ENCODE data around the gene LTBR. TPM values are rescaled to one million over a fixed set of nuclear protein-coding genes. Genes with fewer than 3 reads are reported as not detected.

Gene LTBR
- total RNA-seq, 3 donors from 2014 or later = 90.1 to 115 (median 108) TPM

DNA sequence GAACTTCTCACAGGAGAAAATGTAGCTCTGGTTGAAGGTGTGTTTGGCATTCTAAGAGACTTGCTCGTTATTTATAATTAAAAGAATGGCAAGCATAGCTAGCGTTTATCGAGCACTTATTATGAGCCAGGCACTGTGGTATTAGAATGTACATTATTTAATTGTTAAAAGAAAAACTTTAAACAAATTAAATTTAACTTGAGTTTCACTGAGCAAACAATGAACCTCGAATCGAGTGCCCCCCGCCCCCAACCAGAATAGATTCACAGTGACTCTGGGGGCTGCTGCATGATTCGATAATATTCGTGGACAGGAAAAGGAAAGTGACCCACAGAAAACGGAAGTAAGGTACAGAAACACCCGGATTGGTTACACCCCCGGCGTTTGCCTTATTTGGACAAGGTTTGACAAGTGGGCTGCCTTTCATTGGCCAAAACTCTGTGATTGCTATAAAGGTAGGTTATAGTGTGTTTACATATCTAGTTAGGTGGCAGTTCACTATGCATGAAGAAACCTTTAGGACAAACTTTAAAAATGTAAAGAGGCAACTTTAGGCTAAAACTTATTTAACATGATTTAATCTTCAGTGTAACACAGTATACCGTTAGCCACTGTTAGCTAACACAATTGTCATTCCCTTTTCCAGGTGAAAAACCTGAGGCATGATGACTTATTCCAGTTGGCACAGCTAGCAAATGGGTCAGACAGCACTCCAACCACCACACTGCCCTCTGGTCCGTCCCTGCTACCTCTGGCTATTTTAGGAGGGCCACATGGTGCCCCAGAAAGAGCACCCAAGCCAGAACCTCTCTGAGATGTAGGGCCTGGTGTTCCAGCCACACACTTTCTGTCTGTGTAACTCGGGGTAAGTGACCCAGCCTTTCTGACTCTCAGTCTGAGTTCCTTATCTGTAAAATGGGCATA is 15.7 kb upstream of the LTBR start:
- DNase-seq (ENCODE audit: low spot score in 2 of 2) = no peak
- H3K9me3 ChIP-seq = no peaks in the 10 kb centered on the region
- peak overlapping the region; percentile 35 to 97 for H3K27ac ChIP-seq
- H3K4me3 ChIP-seq = no peak overlapping the region
- no peak for TF ChIP-seq POLR2AphosphoS5 (IDR thresholded peaks at IDR 0.05)
- TF ChIP-seq, protein P1, sequence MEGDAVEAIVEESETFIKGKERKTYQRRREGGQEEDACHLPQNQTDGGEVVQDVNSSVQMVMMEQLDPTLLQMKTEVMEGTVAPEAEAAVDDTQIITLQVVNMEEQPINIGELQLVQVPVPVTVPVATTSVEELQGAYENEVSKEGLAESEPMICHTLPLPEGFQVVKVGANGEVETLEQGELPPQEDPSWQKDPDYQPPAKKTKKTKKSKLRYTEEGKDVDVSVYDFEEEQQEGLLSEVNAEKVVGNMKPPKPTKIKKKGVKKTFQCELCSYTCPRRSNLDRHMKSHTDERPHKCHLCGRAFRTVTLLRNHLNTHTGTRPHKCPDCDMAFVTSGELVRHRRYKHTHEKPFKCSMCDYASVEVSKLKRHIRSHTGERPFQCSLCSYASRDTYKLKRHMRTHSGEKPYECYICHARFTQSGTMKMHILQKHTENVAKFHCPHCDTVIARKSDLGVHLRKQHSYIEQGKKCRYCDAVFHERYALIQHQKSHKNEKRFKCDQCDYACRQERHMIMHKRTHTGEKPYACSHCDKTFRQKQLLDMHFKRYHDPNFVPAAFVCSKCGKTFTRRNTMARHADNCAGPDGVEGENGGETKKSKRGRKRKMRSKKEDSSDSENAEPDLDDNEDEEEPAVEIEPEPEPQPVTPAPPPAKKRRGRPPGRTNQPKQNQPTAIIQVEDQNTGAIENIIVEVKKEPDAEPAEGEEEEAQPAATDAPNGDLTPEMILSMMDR (IDR thresholded peaks at IDR 0.05) = no peak
- TF ChIP-seq POLR2A (IDR thresholded peaks at IDR 0.05) = no peak
- no peaks in the 10 kb centered on the region for H3K27me3 ChIP-seq
- H3K4me1 ChIP-seq = peaks cover 0 to 13% of the 10 kb centered on the region in 2 donors
- H3K36me3 ChIP-seq = no peaks in the 10 kb centered on the region
- intact Hi-C loops (cut with DNase I; ENCODE audit: low total_unique reads) = no loop called here

GRCh38 chr12:6368906-6369525 is 14.9 kb upstream of the LTBR start:
- H3K27ac ChIP-seq = peak overlapping the region; percentile 57 to 97
- peaks cover 0 to 9% of the 10 kb centered on the region in 2 donors for H3K4me1 ChIP-seq
- H3K36me3 ChIP-seq = no peaks in the 10 kb centered on the region
- TF ChIP-seq POLR2AphosphoS5 (IDR thresholded peaks at IDR 0.05) = no peak
- TF ChIP-seq, protein P1 (IDR thresholded peaks at IDR 0.05) = no peak
- no peak for TF ChIP-seq POLR2A (IDR thresholded peaks at IDR 0.05)
- intact Hi-C loops (cut with DNase I; ENCODE audit: low total_unique reads) = no loop called here
- no peaks in the 10 kb centered on the region for H3K27me3 ChIP-seq
- H3K9me3 ChIP-seq = no peaks in the 10 kb centered on the region
- DNase-seq (ENCODE audit: low spot score in 2 of 2) = peak in 1 of 2 donors; percentile 79
- H3K4me3 ChIP-seq = no peak overlapping the region

- intact Hi-C loops (cut with DNase I; ENCODE audit: low total_unique reads) = no loop called here
- H3K27ac ChIP-seq = peak overlapping the region; percentile 92 to 97
- H3K27me3 ChIP-seq = no peaks in the 10 kb centered on the region
- no peak for DNase-seq (ENCODE audit: low spot score in 2 of 2)
- H3K4me3 ChIP-seq = peak overlapping the region in 2 of 3 donors; percentile 53 to 65
- H3K9me3 ChIP-seq = no peaks in the 10 kb centered on the region
- TF ChIP-seq, protein P1 (IDR thresholded peaks at IDR 0.05) = no peak
- peak in 1 of 3 donors; percentile 13 for TF ChIP-seq POLR2AphosphoS5 (IDR thresholded peaks at IDR 0.05)
- TF ChIP-seq POLR2A (IDR thresholded peaks at IDR 0.05) = no peak
- H3K36me3 ChIP-seq = no peaks in the 10 kb centered on the region
- H3K4me1 ChIP-seq = peaks cover 0 to 9% of the 10 kb centered on the region in 2 donors
Observed at GRCh38 chr12:6369916-6370575, 13.9 kb upstream of the LTBR start.

DNA sequence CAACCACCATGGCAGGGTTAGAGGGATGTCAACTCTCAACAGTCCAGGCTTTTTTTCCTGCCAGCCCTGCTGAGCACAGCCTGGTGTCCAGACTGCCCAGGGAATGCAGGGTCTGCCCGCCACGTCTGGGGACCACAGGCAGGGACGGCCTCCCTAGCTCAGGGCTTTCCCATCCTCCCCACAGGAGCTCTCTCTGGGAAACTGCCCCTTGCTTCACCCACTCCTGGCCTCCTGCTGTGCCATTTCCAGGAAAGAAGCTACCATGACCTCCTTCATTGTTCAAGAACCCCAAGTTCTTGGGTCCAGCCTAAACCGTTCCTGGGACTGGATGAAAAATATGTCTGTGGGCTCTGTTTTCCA is 13.4 kb upstream of the LTBR start:
- no peaks in the 10 kb centered on the region for H3K9me3 ChIP-seq
- DNase-seq (ENCODE audit: low spot score in 2 of 2) = no peak
- peak overlapping the region in 2 of 3 donors; percentile 53 to 65 for H3K4me3 ChIP-seq
- no peaks in the 10 kb centered on the region for H3K27me3 ChIP-seq
- TF ChIP-seq POLR2AphosphoS5 (IDR thresholded peaks at IDR 0.05) (no peak), POLR2A (IDR thresholded peaks at IDR 0.05) (no peak)
- TF ChIP-seq, protein P1 (IDR thresholded peaks at IDR 0.05) = no peak
- H3K27ac ChIP-seq = peak overlapping the region; percentile 92 to 97
- intact Hi-C loops (cut with DNase I; ENCODE audit: low total_unique reads) = no loop called here
- H3K4me1 ChIP-seq = peaks cover 3 to 10% of the 10 kb centered on the region in 2 donors
- no peaks in the 10 kb centered on the region for H3K36me3 ChIP-seq
